ENCODE measurements around the gene NELL2.

Gene NELL2

DNA sequence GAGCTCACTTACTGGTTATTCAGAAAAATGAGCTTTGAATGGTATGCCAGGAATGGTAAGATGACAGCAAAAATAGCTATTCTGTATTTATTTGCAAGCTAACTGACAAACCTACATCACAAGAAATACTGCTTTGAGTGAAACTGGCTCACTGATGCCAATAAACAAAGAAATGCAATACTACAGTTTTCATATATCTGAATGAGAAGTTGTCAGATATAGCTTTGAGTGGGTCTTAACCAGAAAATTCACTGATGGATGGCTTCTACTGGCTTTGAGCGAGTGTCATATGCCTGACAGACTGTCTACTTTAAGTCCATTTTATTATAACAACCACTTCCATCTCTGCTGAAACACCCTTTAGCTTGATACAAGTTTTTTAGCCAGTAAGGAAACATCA, 330.1 kb downstream of the NELL2 start:
- no peak for DNase-seq (ENCODE audit: low read depth, low spot score)

DNA sequence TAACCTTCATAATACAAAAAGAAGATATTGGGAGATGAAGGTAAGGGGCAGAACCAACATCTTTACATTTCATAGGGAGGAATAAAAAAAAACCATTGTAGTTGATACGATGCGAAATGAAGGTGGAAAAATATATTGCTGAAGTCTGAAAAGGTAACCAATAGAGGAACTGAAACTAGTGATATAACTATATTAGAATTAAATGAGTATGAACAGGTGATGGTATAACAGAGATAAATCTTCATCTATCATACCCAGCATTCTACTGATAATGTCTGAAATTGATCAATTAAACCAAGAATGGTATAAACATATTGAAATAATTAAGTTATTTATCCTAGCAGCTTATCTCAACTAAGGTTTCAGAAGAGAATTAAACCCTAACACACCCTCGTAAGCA, 332.1 kb downstream of the NELL2 start:
- DNase-seq (ENCODE audit: low read depth, low spot score): no peak

DNA sequence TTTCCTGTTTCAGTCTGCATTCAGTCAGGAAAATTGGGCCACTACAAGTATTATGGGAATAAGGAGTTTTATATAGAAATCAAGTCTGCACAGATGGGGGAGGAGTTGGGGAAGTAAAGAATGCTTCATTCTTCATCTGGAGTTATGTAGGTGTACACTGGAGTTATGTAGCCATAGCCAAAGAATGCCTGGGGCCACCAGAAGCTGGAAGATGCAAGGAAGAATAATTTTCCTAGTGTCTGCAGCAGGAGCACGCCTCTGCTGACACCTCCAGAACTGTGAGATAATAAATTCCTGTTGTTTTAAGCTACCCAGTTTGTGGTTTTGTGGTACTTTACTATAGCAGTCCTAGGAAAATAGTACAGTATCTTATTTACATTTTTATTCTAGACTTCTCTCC, 333.4 kb downstream of the NELL2 start:
- no peak for DNase-seq (ENCODE audit: low read depth, low spot score)

DNA sequence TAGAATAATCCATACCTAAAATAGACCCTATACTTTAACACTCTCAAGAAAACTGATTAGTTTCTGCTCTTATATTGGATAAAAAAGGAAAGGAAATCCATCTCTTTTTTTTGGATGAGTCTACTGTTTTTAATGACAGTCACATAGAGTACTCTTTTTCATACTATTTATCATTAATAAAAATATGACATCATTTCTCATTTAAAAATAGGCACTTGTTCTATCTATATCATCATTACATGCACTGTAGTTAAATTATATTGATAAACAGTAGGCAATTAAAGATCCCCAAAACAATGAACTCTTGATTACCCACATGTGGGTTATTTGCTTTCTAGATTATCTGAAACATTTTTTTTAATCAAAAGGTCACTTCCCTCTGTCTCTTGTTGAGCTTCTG, 338.8 kb downstream of the NELL2 start:
- no peak for DNase-seq (ENCODE audit: low read depth, low spot score)

DNA sequence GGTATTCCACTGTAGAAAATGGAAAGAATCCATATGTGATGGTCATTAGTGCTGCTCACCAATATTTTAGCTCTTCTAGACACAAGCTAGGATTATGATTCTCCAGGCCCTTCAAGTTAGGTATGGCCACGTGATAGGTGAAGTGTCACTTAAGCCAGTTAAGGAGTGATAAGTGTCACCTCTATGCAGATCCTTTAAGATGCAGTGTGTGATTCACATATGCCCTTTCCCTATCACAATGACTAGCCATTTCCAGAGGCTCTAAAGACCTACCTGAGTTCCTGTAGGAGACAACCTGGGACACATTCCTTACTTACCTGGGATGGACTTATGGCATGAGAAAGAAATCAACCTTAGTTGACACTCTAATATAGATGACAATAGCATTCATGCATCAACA, 343.2 kb downstream of the NELL2 start:
- no peak for DNase-seq (ENCODE audit: low read depth, low spot score)

DNA sequence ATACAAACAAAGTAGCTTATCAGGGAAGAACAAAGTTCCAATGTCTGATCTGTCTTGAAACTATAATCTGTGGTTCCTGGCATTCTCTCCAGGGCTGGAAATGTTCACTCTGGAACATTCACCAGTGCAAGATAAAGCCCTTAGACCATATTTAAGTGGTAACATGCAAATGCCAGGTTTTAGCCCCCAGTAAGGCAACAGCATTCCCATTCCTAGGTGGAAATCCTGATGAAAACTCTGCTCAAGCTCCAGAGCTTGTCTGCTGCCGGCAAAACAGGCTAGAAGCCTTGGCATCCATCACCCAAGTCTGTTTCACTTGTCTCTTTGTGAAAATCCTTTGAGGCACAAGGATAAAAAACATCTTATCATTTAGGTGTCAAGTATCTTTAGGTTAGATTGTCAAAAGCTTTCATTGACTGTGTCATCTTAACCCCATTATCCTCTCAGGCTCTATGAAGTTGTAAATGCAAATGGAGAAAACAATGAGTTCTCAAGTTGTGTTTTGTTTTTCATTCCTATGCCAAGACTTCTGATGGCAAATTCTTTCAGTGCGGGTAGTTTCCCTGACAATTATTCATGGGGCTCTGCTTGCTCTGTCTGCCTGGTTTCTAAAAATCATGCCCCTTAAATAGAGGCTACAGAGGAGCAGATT, 344.7 kb downstream of the NELL2 start:
- DNase-seq (ENCODE audit: low read depth, low spot score): no peak

DNA sequence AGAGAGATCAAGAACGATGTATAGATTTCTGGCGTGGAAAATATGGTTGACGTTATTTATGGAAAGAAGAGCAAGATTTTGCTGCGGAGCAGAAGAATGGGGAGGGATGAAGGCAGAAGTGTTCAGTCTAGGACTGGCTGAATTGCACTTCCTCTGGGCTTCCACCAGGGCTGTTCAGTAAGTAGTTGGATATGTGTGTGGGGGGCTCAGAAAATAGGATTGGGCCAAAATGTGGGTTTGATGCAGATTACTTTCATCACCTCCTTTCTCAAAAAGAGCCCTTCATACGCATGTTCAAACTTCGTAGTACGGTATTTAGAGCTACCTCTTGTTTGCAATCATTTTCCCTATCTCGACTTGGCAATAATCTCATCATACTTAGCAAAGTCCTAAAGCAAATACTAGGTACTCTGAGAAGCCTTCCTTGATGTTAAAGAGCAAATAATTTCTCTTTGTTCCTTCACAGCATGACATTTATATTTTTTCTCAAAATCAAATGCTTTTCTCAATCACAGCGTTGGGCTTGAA, 349.4 kb downstream of the NELL2 start:
- no peak for DNase-seq (ENCODE audit: low read depth, low spot score)

DNA sequence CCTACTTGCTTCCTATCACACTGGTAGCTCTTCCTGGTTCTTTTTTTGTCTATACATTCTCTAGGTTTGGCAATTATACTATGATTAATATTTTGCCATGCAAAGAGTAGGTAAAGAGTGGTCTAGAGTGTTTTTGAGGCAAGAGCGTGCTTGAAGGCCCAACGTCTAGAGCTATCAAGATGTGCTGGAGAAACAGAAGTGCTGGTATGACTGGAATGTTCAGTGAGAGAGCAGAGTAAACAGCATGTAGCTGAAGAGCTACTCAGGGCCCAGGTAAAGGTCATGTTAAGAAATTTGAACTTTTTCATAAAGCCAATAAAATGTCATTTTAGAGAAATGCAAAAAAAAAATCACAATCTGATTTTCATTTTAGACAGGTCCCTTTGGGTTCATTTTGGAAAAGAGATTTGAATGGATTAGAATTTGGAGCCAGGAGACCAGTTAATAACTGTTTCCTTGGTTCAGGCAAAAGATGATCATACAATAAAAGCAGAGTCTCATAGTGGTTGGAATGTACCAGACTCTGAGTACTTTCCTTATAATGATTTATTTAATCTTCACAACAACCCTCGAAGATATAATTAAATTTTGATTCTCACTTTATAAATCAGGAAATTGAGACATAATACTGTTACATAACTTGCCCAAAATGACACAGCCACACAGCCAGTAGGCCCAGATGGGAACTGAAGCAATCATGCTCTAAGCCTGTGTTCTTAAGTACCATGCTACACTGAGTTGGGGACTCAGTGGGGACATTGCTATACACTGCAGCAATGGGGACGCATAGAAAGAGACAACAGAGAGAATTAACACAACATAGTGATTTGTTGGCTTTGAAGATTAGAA, 350.1 kb downstream of the NELL2 start:
- DNase-seq (ENCODE audit: low read depth, low spot score): no peak

DNA sequence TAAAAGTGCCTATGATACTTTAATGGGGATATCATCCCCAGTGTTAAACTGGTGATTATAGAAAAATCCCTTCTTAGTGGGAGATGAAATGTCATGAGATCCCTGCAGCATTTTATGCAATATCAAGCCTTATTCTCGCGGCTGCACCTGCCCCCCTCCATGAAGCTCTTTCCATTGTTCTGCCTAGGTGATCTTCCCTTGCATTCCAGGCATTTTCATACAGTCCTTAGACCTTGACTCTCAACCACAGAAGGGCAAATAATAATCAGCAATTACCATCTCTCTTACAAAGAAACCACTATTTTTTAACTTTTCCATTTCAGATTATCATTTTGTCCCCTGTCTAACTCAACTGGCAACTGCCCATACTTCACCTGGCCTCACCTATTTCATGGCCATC, 352.3 kb downstream of the NELL2 start:
- DNase-seq (ENCODE audit: low read depth, low spot score): no peak

DNA sequence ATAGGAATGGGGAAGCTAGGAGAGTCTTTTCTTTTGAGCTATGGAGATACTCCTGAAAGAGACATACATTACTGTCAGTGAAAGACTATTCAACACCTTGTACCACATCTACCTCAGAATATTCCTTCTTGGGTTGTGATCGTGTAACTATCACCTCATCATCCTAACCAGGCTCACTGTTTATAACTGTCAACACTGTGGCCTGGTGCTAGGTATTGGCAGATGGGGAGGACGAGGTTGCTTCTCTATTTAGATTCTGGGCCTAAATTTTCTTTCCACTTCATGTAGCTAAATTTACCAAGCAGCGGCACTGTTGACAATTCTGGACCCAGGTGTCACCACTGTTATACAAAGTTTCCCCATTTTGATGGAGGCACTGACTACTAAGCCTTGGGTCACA, 354.4 kb downstream of the NELL2 start:
- no peak for DNase-seq (ENCODE audit: low read depth, low spot score)

DNA sequence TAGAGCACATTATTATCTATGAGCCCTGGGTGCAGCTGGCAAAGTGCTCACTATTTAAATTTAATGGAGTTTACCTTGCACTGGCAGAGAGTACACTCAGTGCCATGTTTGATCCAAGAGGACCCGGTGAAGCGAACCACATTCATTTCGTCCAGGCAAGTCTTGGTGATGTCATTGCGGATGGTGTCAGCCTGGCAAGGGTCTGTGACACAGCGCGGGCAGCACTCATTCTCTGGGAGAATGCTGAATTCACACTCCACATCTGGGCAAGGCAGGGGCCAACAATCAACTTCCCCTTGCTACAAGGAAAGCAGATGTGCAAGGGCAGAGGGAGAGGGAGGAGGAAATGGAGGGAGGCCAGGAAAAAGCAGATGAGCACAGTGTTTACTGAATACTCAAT, 356.2 kb downstream of the NELL2 start:
- DNase-seq (ENCODE audit: low read depth, low spot score): no peak

DNA sequence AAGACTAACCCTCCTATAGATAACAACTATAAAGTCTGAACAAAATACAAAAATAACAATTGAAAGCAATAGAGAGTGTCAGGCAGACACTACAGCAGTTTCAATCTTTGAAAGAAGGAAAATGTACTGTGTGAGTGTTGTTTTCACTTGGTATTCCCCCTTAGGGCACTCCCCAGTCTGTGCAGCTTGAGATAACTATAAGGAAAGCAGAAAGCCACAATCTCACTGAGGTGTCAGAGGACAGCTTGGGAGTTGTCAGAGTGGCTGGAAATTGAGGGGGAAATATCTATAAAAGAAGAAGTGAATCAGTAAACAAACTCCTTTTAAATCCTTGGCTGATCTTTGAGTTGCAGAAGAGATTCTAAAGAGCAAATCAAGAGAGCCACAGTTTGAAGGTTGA, 364.8 kb downstream of the NELL2 start:
- no peak for DNase-seq (ENCODE audit: low read depth, low spot score)

DNA sequence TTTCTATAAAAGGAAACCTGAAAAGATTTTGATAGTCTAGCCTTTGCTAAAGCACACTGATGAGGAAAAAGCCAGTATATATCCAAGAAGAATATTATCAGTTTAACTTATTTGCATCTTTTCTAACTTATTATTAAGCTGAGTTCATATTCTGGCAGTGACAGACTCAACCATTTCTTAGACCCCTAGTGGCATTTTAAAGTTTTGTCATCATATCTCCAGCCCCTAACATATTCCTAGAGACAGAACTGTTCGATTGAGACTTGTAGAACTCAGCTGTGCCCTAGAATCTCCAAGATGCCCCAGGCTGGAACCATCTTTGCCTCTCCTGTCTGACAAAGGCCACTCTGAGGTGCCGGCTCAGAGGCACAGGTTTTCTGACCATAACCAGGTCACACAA, 365.6 kb downstream of the NELL2 start:
- no peak for DNase-seq (ENCODE audit: low read depth, low spot score)

DNA sequence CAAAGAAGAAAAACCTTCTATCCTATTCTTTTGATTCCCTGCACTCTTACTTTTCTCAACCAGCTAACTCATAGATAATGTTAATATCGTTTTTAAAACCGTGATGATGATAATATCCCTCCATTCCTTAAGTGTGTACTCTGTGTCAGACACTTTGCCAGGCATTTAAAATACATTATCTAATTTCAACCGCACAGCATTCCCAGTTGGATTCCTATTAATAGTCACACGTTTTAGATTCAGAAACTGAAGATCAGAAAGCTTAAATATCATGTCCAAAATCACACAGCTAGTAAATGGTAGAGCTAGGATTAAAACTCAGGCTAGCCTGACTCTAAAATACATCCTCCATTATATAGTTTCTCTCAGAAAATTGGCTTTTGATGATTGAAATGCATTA, 366.0 kb downstream of the NELL2 start:
- DNase-seq (ENCODE audit: low read depth, low spot score): no peak

DNA sequence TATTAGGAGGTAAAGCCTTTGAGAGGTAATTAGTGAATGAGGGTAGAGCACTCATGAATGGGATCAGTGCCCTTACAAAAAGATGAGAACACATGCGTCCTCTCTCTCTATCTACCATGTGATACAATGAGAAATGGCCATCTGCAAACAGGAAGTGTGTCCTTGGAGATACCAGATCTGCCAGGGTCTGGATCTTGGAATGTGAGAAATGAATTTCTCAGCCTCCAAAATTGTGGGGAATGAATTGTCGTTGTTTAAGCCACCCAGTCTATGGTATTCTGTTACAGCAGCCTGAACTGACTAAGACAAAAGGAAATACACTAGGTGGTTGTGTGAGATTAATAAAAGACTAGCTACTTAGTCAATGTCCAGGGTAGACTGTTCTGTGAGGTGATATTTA, 366.6 kb downstream of the NELL2 start:
- DNase-seq (ENCODE audit: low read depth, low spot score): no peak

DNA sequence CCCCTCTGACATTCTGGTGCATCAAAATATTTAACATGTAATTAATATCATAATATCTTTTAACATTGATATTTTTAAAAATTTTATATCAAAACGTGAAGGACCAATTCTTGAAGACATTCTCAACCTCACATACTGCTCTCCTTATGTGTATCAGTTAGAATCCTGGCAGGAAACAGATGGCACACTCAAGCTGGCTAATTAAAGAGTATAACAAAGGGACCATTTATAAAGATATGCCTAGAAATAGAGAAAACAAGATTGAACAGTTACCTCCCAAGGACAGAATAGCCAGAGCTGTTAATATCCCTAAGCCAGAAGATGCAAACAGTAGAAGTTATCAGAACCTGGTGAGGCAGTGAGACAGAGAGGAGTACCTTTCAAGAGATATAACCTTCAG, 368.7 kb downstream of the NELL2 start:
- no peak for DNase-seq (ENCODE audit: low read depth, low spot score)

DNA sequence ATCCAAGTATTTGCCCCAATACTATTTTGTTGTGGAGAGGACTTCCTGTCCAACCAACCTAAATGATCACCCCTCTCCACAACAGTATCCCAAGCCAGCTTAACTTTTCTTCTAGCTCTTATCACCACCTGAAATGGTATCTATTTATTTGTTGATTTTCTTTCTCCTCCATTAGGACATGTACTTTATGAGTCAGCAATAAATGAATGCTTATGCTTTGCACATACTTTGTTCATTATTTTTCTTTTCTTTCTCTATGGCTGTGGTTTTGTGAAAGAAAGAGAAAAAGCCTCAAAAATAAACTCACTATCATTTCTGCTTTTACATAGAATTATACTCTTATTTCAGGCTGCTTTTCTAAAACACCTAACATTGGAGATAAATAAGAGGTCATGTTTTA, 371.3 kb downstream of the NELL2 start:
- no peak for DNase-seq (ENCODE audit: low read depth, low spot score)

DNA sequence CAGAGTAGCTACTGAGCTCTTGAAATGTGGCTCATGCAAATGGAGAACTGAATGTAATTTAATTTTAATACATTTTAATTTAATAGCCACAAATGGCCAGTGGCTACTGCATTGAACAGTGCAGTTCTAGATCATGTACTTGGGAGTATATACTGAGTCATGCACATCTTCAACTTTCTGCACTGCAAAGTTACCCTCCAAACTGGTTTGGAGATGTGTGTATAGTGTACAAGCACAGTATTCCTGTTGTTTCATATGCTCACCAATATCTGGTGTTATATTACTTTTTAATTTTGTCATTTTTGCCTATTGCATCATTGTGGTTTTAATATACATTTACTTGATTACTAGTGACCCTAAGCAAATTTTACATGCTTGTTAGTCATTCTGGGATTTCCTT, 372.8 kb downstream of the NELL2 start:
- DNase-seq (ENCODE audit: low read depth, low spot score): no peak

DNA sequence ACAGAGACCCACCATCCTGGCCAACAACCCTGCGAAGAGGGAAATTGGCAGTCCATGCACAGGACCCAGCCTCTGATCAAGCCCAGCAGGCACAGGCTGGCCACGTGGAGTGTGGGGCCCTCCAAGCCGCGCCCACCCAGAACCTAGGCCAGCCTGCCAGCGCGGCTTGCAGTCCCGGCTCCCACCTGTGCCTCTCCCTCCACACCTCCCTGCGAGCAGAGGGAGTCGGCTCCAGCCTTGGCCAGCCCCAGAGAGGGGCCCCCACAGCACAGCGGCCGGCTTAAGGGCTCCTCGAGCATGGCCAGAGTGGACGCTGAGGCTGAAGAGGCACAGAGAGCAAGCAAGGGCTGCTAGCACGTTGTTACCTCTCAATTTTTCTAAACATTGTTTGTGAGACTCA, 373.4 kb downstream of the NELL2 start:
- DNase-seq (ENCODE audit: low read depth, low spot score): no peak

DNA sequence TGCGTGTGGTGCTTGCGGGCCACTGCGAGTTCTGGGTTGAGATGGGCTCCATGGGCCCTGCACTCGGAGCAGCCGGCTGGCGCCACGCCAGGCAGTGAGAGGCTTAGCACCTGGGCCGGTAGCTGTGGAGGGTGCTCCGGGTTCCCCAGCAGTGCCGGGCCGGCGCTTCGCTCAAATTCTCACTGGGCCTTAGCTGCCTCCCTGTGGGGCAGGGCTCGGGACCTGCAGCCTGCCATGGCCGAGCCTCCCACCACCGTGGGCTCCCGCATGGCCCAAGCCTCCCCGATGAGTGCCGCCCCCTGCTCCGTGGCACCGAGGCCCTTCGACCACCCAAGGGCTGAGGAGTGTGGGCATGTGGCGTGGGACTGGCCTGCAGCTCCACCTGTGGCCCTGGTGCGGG, 375.7 kb downstream of the NELL2 start:
- no peak for DNase-seq (ENCODE audit: low read depth, low spot score)

DNA sequence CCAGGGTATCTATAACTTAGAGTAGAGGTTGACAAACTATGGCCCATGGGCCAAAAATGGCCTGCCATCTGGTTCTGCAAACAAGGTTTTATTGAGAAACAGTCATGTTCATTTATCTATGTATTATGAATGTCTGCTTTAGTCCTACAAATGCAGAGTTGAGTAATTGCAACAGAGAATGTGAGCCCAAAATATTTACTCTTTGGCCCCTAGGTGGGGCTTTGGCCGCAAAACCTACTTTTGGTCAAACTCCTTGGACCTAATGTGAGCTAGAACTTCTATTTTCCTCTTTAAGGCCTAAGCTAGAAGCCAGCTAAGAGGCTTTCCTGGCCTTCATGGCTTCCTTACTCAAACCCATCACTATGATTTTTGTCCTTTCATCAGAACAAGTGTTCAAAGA, 379.1 kb downstream of the NELL2 start:
- DNase-seq (ENCODE audit: low read depth, low spot score): no peak

DNA sequence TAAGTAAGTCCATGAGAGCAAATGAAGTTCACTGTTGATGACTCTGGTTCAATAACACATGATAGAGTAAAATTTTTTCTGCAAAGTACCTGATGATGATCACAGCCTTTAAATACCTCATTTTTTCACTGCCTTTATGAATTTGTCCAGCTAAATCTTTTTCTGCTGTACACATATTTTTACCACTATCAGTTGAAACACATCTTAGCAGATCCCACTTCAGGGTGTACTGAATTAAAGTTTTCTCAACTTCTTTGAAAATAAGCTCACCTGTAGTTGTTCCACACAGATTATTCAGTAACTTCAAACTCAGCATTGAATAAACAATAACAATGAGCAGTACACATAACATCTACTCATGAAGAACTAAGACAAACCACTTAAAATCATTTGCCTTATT, 385.9 kb downstream of the NELL2 start:
- DNase-seq (ENCODE audit: low read depth, low spot score): no peak

DNA sequence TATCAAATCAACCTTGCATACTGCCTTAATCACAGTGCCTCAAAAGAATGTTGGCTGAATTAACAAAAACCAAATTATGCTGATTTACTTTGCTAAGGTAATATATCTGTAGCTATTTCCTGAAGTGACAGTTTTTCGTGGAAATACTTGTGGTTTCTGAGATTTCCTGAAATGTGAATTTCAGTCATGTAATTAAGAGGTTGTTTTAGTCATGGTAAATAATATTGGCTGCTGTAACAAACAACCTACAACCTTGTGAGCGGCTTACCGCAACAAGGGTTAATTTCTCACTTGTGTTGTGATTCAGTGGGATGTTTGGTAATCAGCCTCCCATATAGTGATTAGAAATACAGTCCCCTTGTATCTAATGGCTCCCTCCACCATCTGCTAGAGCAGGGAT, 387.9 kb downstream of the NELL2 start:
- DNase-seq (ENCODE audit: low read depth, low spot score): no peak

All from activated naive CD8-positive, alpha-beta T cell treated with anti-CD3 and anti-CD28 coated beads, Interleukin-2, amount 50 U/mL, for 16 hours (primary cell).